Measurements from ENCODE around the gene DAZ2.
"Not testable (repeated sequence)": the region's sequence is repeated elsewhere in the genome, so short reads cannot be mapped to it uniquely, and the experiment has no call there.

DNA sequence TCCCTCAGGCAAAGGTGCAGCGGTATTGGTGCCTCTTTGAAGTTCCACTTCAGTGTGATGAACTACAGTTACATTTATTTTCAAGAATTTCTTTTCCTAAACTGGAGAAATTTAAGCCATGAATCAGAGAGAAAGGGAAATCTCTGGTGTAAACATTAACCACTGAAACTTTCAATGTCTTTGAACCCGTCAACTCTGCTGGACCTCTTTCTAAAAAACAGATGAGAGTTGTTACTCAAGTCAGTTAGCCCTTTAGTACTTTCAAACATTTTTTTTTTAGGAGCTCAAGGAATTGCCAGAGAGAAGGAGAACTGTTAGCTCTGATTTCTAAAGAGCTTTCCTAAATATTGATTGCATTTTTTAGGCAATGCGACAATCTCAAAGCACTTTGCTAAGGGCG is 11.9 kb upstream of the DAZ2 start:
- TF ChIP-seq, protein P1, sequence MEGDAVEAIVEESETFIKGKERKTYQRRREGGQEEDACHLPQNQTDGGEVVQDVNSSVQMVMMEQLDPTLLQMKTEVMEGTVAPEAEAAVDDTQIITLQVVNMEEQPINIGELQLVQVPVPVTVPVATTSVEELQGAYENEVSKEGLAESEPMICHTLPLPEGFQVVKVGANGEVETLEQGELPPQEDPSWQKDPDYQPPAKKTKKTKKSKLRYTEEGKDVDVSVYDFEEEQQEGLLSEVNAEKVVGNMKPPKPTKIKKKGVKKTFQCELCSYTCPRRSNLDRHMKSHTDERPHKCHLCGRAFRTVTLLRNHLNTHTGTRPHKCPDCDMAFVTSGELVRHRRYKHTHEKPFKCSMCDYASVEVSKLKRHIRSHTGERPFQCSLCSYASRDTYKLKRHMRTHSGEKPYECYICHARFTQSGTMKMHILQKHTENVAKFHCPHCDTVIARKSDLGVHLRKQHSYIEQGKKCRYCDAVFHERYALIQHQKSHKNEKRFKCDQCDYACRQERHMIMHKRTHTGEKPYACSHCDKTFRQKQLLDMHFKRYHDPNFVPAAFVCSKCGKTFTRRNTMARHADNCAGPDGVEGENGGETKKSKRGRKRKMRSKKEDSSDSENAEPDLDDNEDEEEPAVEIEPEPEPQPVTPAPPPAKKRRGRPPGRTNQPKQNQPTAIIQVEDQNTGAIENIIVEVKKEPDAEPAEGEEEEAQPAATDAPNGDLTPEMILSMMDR (IDR thresholded peaks at IDR 0.05), result not testable (repeated sequence)
- not testable (repeated sequence) for TF ChIP-seq POLR2A, EP300 (IDR thresholded peaks at IDR 0.05)
